ENCODE measurements around the gene RTL3.
"Not testable (repeated sequence)": the region's sequence is repeated elsewhere in the genome, so short reads cannot be mapped to it uniquely, and the experiment has no call there.

Gene RTL3

GRCh38 chrX:78658845-78659744, at the start of gene RTL3:
TSS of gene RTL3 (minus strand) at chrX:78659328. CDS start at chrX:78658420, 908 bp downstream.
- no peak for DNase-seq

GRCh38 chrX:78708816-78709215, 49.7 kb upstream of the RTL3 start:
- DNase-seq, result no peak

GRCh38 chrX:78708262-78708661, 49.1 kb upstream of the RTL3 start:
- DNase-seq, result peak in 1 of 3 experiments; percentile 16

- DNase-seq, result no peak
Measured at GRCh38 chrX:78706071-78706470, 46.9 kb upstream of the RTL3 start.

- no peak for DNase-seq
Measured at GRCh38 chrX:78693536-78693935, 34.4 kb upstream of the RTL3 start.

GRCh38 chrX:78693012-78693411, 33.9 kb upstream of the RTL3 start:
- no peak for DNase-seq

GRCh38 chrX:78687586-78687985, 28.5 kb upstream of the RTL3 start:
- DNase-seq, result no peak

GRCh38 chrX:78673246-78673645, 14.1 kb upstream of the RTL3 start:
- DNase-seq, result no peak

- DNase-seq, result no peak
Measured at GRCh38 chrX:78665342-78665741, 6.2 kb upstream of the RTL3 start.

GRCh38 chrX:78661836-78662235, 2.7 kb upstream of the RTL3 start:
- DNase-seq, result no peak

- DNase-seq, result no peak
Measured at GRCh38 chrX:78659955-78660354, 827 bp upstream of the RTL3 start.

- DNase-seq, result no peak
Measured at GRCh38 chrX:78658414-78658813, 714 bp downstream of the RTL3 start.

- no peak for DNase-seq
Measured at GRCh38 chrX:78655642-78656041, 3.5 kb downstream of the RTL3 start.

GRCh38 chrX:78653118-78653822, 5.9 kb downstream of the RTL3 start:
- no peak for DNase-seq

GRCh38 chrX:78650906-78651437, 8.2 kb downstream of the RTL3 start:
- no peak for DNase-seq

- DNase-seq, result no peak
Measured at GRCh38 chrX:78643874-78644273, 15.3 kb downstream of the RTL3 start.

GRCh38 chrX:78643096-78643495, 16.0 kb downstream of the RTL3 start:
- no peak for DNase-seq

GRCh38 chrX:78636096-78636495, 23.0 kb downstream of the RTL3 start:
- not testable (repeated sequence) for DNase-seq

- no peak for DNase-seq
Measured at GRCh38 chrX:78624962-78625909, 33.9 kb downstream of the RTL3 start.

- no peak for DNase-seq
Measured at GRCh38 chrX:78624426-78624825, 34.7 kb downstream of the RTL3 start.

GRCh38 chrX:78622831-78623230, 36.3 kb downstream of the RTL3 start:
- DNase-seq, result no peak

GRCh38 chrX:78619834-78620233, 39.3 kb downstream of the RTL3 start:
- no peak for DNase-seq

- no peak for DNase-seq
Measured at GRCh38 chrX:78618987-78619386, 40.1 kb downstream of the RTL3 start.
